ENCODE measurements around the gene DACH2.

- TF ChIP-seq CTCF (IDR thresholded peaks at IDR 0.05; ENCODE audit: low read depth, low read length, missing input control) (no peak), HNF4A (conservative IDR thresholded peaks at IDR 0.05) (no peak)
Measured at GRCh38 chrX:86604607-86605006, 456.4 kb downstream of the DACH2 start.
